HCT116 (cell line): ENCODE measurements around the gene EIF4G3.

Source experiments
- CEBPB ChIP-seq: IDR thresholded peaks from 2 replicates; pipeline ENCODE4 v1.6.1; 2012; ENCODE audit warnings: low read depth
- EGR1 ChIP-seq: IDR thresholded peaks from 2 replicates; pipeline ENCODE4 v1.6.1; 2012; ENCODE audit warnings: low read depth
- ELF1 ChIP-seq: IDR thresholded peaks from 2 replicates; pipeline ENCODE4 v1.6.1; 2012; ENCODE audit warnings: low read depth, borderline replicate concordance
- JUND ChIP-seq: IDR thresholded peaks from 2 replicates; pipeline ENCODE4 v1.6.1; 2012
- POLR2A ChIP-seq: IDR thresholded peaks from 2 replicates; pipeline ENCODE4 v1.7.0; 2011; ENCODE audit warnings: borderline replicate concordance; ENCODE audit not compliant: insufficient read depth, insufficient read length; ENCODE audit errors: extremely low read depth
- POLR2AphosphoS5 ChIP-seq: IDR thresholded peaks from 2 replicates; pipeline ENCODE4 v1.6.1; 2011; ENCODE audit warnings: mild to moderate bottlenecking, low read depth, low read length, moderate library complexity
- RAD21 ChIP-seq: IDR thresholded peaks from 2 replicates; pipeline ENCODE4 v1.6.1; 2012; ENCODE audit warnings: low read depth, mild to moderate bottlenecking
- TCF7L2 ChIP-seq: IDR thresholded peaks from 2 replicates; pipeline ENCODE4 v1.7.0; 2011; ENCODE audit warnings: borderline replicate concordance, inconsistent platforms; ENCODE audit not compliant: insufficient read depth, insufficient read length; ENCODE audit errors: extremely low read depth
- TF ChIP-seq, protein P1 (sequence below): IDR thresholded peaks from 2 replicates; pipeline ENCODE4 v1.6.1; 2012
- TF ChIP-seq, protein P2 (sequence below), 3 experiments: fragments of 200-600 bp in 1 of 3; sonication (generic) in 1 of 3; IDR thresholded peaks in 2 of 3; conservative IDR thresholded peaks in 1 of 3; 2 replicates each; pipeline ENCODE4 v1.5.1; 2012 to 2017; ENCODE audit warnings: low read depth in 2 of 3, low read length in 2 of 3, antibody characterized with exemption in 1 of 3, borderline replicate concordance in 1 of 3, control low read depth in 1 of 3, mild to moderate bottlenecking in 1 of 3, mixed read lengths in 1 of 3, mixed run types in 1 of 3, moderate library complexity in 1 of 3; ENCODE audit not compliant: insufficient read depth in 1 of 3
- TF ChIP-seq, protein P3 (sequence below): IDR thresholded peaks from 2 replicates; pipeline ENCODE4 v1.6.1; 2011; ENCODE audit warnings: mild to moderate bottlenecking, low read length, moderate library complexity; ENCODE audit not compliant: insufficient replicate concordance; ENCODE audit errors: extremely low read depth

GRCh38 chr1:20865001-20865400, 311.7 kb downstream of the EIF4G3 start:
- TF ChIP-seq, protein P1, sequence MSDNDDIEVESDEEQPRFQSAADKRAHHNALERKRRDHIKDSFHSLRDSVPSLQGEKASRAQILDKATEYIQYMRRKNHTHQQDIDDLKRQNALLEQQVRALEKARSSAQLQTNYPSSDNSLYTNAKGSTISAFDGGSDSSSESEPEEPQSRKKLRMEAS: no peak
- TF ChIP-seq POLR2A (no peak), RAD21 (no peak), POLR2AphosphoS5 (no peak), JUND (no peak), TCF7L2 (no peak), ELF1 (no peak), CEBPB (no peak), EGR1 (no peak)
- TF ChIP-seq, protein P2, sequence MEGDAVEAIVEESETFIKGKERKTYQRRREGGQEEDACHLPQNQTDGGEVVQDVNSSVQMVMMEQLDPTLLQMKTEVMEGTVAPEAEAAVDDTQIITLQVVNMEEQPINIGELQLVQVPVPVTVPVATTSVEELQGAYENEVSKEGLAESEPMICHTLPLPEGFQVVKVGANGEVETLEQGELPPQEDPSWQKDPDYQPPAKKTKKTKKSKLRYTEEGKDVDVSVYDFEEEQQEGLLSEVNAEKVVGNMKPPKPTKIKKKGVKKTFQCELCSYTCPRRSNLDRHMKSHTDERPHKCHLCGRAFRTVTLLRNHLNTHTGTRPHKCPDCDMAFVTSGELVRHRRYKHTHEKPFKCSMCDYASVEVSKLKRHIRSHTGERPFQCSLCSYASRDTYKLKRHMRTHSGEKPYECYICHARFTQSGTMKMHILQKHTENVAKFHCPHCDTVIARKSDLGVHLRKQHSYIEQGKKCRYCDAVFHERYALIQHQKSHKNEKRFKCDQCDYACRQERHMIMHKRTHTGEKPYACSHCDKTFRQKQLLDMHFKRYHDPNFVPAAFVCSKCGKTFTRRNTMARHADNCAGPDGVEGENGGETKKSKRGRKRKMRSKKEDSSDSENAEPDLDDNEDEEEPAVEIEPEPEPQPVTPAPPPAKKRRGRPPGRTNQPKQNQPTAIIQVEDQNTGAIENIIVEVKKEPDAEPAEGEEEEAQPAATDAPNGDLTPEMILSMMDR (IDR thresholded peaks at IDR 0.05 in 2 of 3, conservative IDR thresholded peaks at IDR 0.05 in 1 of 3; ENCODE audit: borderline replicate concordance in 1 of 3, insufficient read depth in 1 of 3, low read depth in 2 of 3, low read length in 2 of 3): no peak
- TF ChIP-seq, protein P3, sequence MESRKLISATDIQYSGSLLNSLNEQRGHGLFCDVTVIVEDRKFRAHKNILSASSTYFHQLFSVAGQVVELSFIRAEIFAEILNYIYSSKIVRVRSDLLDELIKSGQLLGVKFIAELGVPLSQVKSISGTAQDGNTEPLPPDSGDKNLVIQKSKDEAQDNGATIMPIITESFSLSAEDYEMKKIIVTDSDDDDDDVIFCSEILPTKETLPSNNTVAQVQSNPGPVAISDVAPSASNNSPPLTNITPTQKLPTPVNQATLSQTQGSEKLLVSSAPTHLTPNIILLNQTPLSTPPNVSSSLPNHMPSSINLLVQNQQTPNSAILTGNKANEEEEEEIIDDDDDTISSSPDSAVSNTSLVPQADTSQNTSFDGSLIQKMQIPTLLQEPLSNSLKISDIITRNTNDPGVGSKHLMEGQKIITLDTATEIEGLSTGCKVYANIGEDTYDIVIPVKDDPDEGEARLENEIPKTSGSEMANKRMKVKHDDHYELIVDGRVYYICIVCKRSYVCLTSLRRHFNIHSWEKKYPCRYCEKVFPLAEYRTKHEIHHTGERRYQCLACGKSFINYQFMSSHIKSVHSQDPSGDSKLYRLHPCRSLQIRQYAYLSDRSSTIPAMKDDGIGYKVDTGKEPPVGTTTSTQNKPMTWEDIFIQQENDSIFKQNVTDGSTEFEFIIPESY: no peak
